NCI-H446 (cell line): ENCODE data around the gene MORN5.

Experiments used
- DNase-seq, 2 experiments: peaks; one replicate each; lab custom pipeline; 2025; lab: John Stamatoyannopoulos, UW

Gene MORN5

GRCh38 chr9:122216798-122217418, 57.2 kb downstream of the MORN5 start:
- DNase-seq, result no peak

GRCh38 chr9:122217640-122218039, 57.9 kb downstream of the MORN5 start:
- no peak for DNase-seq

GRCh38 chr9:122218071-122218934, 58.6 kb downstream of the MORN5 start:
- DNase-seq, result no peak

GRCh38 chr9:122218935-122219855, 59.5 kb downstream of the MORN5 start:
- DNase-seq, result no peak

GRCh38 chr9:122219856-122220672, 60.4 kb downstream of the MORN5 start:
- no peak for DNase-seq

- no peak for DNase-seq
These were observed 61.0 kb downstream of the MORN5 start for GRCh38 chr9:122220673-122221182.

GRCh38 chr9:122221183-122221811, 61.6 kb downstream of the MORN5 start:
- no peak for DNase-seq

GRCh38 chr9:122222791-122223190, 63.1 kb downstream of the MORN5 start:
- no peak for DNase-seq

GRCh38 chr9:122223435-122223834, 63.7 kb downstream of the MORN5 start:
- DNase-seq, result no peak

GRCh38 chr9:122225312-122226141, 65.8 kb downstream of the MORN5 start:
- DNase-seq, result no peak

GRCh38 chr9:122226142-122226757, 66.5 kb downstream of the MORN5 start:
- DNase-seq, result no peak

- DNase-seq, result no peak
These were observed 67.3 kb downstream of the MORN5 start for GRCh38 chr9:122226758-122227574.

- DNase-seq, result no peak
These were observed 67.8 kb downstream of the MORN5 start for GRCh38 chr9:122227575-122227900.

- DNase-seq, result no peak
These were observed 68.5 kb downstream of the MORN5 start for GRCh38 chr9:122228191-122228567.

GRCh38 chr9:122228568-122229484, 69.1 kb downstream of the MORN5 start, which contains the start of gene LHX6:
Gene LHX6, minus strand, starts transcription at chr9:122228957. Its CDS starts 217 bp downstream, at chr9:122228740.
- no peak for DNase-seq

- DNase-seq, result no peak
These were observed 69.8 kb downstream of the MORN5 start for GRCh38 chr9:122229485-122229837.

- no peak for DNase-seq
These were observed 73.1 kb downstream of the MORN5 start for GRCh38 chr9:122232796-122233306.
